Activated CD4-positive, alpha-beta T cell treated with anti-CD3 and anti-CD28 coated beads, Interleukin-2, Interleukin-6, amounts not matched to agents 100 ng/mL and 50 ng/mL, durations not matched to agents 16 hours and 8 hours (primary cell): Measurements from ENCODE around the gene MACROD2.

ENCODE experiments used
- DNase-seq: peaks from one replicate; pipeline ENCODE4 v3.0.0-alpha.2; 2020

MACROD2 gene

GRCh38 chr20:15201602-15202001 lies 1206.3 kb downstream of the MACROD2 start:
- DNase-seq: no peak

- no peak for DNase-seq
Measured at GRCh38 chr20:15204234-15204633, 1208.9 kb downstream of the MACROD2 start.

GRCh38 chr20:15205028-15205427 lies 1209.7 kb downstream of the MACROD2 start:
- DNase-seq: no peak

- no peak for DNase-seq
Measured at GRCh38 chr20:15205719-15206118, 1210.4 kb downstream of the MACROD2 start.

GRCh38 chr20:15209537-15209936 lies 1214.2 kb downstream of the MACROD2 start:
- DNase-seq: no peak

GRCh38 chr20:15214051-15214450 lies 1218.7 kb downstream of the MACROD2 start:
- no peak for DNase-seq

GRCh38 chr20:15220009-15220656 lies 1224.8 kb downstream of the MACROD2 start:
- DNase-seq: no peak

GRCh38 chr20:15220778-15221565 lies 1225.7 kb downstream of the MACROD2 start:
- DNase-seq: no peak

GRCh38 chr20:15222502-15223330 lies 1227.4 kb downstream of the MACROD2 start:
- no peak for DNase-seq

GRCh38 chr20:15224199-15224598 lies 1228.9 kb downstream of the MACROD2 start:
- DNase-seq: no peak

- DNase-seq: no peak
Measured at GRCh38 chr20:15227102-15227501, 1231.8 kb downstream of the MACROD2 start.

- DNase-seq: no peak
Measured at GRCh38 chr20:15232243-15232642, 1236.9 kb downstream of the MACROD2 start.

- DNase-seq: no peak
Measured at GRCh38 chr20:15235471-15236198, 1240.3 kb downstream of the MACROD2 start.

GRCh38 chr20:15236812-15237211 lies 1241.5 kb downstream of the MACROD2 start:
- peak; percentile 23 for DNase-seq

GRCh38 chr20:15239542-15240206 lies 1244.4 kb downstream of the MACROD2 start:
- DNase-seq: no peak

GRCh38 chr20:15240801-15241200 lies 1245.5 kb downstream of the MACROD2 start:
- no peak for DNase-seq

GRCh38 chr20:15241681-15242080 lies 1246.4 kb downstream of the MACROD2 start:
- no peak for DNase-seq

GRCh38 chr20:15242773-15243172 lies 1247.5 kb downstream of the MACROD2 start:
- DNase-seq: no peak

GRCh38 chr20:15245896-15246295 lies 1250.6 kb downstream of the MACROD2 start:
- no peak for DNase-seq

GRCh38 chr20:15248618-15249395 lies 1253.5 kb downstream of the MACROD2 start:
- no peak for DNase-seq

- DNase-seq: no peak
Measured at GRCh38 chr20:15251171-15251570, 1255.9 kb downstream of the MACROD2 start.
